ENCODE results near the gene TDRD10. TPM values are rescaled to one million over a fixed set of nuclear protein-coding genes. Genes with fewer than 3 reads are reported as not detected.
"Not testable (repeated sequence)": the region's sequence is repeated elsewhere in the genome, so short reads cannot be mapped to it uniquely, and the experiment has no call there.

Gene TDRD10
- polyA plus RNA-seq, 1 donor, result 1.8 TPM

DNA sequence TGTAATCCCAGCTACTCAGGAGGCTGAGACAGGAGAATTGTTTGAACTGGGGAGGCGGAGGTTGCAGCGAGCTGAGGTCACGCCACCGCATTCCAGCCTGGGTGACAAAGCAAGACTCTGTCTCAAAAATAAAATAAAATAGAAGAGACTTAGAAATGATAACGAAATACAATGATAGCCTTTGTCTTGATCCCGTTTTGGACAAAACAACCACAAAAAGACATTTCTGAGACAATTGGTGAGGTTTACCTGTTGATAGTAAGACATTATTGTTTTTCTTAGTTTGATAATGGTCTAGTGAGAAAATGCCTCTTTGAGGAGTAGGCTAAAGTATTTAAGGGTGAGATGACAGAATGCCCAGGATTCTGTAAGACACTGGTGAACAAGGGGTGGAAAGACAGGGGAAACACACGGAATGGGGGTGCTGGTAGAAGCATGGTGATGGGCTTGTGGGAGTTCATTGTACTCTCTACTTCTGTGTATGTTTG lies 12.1 kb downstream of the TDRD10 start:
- Histone ChIP-seq H3K27ac (ENCODE audit: low read length) (no peak overlapping the region), H3K9me3 (ENCODE audit: control insufficient read depth, low read depth, low read length) (no peaks in the 10 kb centered on the region), H3K27me3 (ENCODE audit: control insufficient read depth, insufficient read depth, low read length) (peaks cover 24% of the 10 kb centered on the region), H3K36me3 (ENCODE audit: control insufficient read depth, insufficient read depth, low read length) (no peaks in the 10 kb centered on the region), H3K4me3 (ENCODE audit: low read length) (no peak overlapping the region), H3K4me1 (ENCODE audit: control insufficient read depth, insufficient read depth, low read length) (no peaks in the 10 kb centered on the region)
- 97% methylated on average over 5 of the region's 7 CpGs for WGBS (ENCODE audit: insufficient coverage, low lambda C conversion rate)
- no peak for DNase-seq

DNA sequence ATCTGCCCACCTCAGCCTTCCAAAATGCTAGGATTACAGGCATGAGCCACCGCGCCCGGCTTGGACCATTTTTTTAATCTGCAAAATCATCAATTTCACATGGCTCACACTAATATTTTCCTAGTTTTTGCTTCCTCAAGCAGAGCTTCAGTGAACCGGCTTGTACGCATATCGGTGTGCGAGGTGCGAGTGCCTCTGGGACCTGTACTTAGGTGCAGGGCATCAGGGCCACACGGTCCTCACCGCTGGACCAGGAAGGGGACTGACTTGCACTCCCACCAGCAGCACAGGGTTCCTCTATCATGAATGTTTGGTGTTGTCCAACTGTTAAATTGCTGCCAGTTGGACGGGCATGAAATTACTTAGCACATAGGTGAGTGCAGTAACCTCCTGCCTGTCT lies 15.6 kb downstream of the TDRD10 start:
- Histone ChIP-seq H3K27ac (ENCODE audit: low read length) (no peak overlapping the region), H3K36me3 (ENCODE audit: control insufficient read depth, insufficient read depth, low read length) (no peaks in the 10 kb centered on the region), H3K4me1 (ENCODE audit: control insufficient read depth, insufficient read depth, low read length) (no peaks in the 10 kb centered on the region), H3K27me3 (ENCODE audit: control insufficient read depth, insufficient read depth, low read length) (peaks cover 28% of the 10 kb centered on the region), H3K4me3 (ENCODE audit: low read length) (no peak overlapping the region), H3K9me3 (ENCODE audit: control insufficient read depth, low read depth, low read length) (no peaks in the 10 kb centered on the region)
- no CpG with 5 or more reads among the region's 11 CpGs for WGBS (ENCODE audit: insufficient coverage, low lambda C conversion rate)
- DNase-seq, result no peak

DNA sequence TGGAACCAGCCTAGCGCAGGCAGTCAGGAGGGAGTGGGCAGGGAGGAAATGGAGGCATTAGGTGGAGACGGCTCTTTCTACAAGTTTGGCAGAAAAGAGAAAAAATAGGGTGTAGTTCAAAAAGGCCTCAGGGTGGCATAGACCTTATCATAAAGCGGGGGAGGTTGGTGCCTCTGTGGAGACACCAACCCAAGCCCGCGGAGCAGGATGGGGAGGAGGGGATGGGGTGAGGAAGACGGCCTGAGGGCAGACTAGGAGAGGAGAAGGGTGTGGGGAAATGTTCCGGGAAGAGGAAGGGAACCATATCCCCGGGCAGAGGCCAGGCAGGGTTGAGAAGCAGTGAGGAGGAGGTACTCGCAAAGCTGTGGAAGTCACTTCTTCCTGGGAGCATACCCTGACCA lies 17.6 kb downstream of the TDRD10 start:
- WGBS (ENCODE audit: insufficient coverage, low lambda C conversion rate), result 49% methylated on average over 4 of the region's 9 CpGs
- H3K27ac ChIP-seq (ENCODE audit: low read length), result no peak overlapping the region
- DNase-seq, result no peak
- peaks cover 28% of the 10 kb centered on the region for H3K27me3 ChIP-seq (ENCODE audit: control insufficient read depth, insufficient read depth, low read length)
- no peaks in the 10 kb centered on the region for H3K4me1 ChIP-seq (ENCODE audit: control insufficient read depth, insufficient read depth, low read length)
- no peaks in the 10 kb centered on the region for H3K36me3 ChIP-seq (ENCODE audit: control insufficient read depth, insufficient read depth, low read length)
- H3K4me3 ChIP-seq (ENCODE audit: low read length), result no peak overlapping the region
- H3K9me3 ChIP-seq (ENCODE audit: control insufficient read depth, low read depth, low read length), result no peaks in the 10 kb centered on the region

DNA sequence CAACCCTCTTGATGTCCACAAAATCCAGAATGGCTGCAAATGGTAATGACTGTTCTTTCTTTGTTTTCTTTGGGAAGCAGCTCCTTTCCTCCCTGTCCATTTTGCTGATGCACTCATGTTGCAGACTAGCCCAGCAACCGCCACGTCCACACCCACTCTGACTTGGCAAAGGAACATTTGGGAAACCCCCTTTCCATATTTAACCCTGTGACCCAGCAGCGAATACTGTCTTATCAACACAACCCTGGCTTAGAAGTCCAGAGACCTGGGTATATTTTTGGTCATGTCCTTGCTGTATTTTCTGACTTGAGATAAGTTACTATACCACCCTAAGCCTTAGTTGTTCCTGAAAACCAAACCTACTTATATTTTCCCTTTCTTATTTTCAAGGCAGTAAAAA lies 18.3 kb downstream of the TDRD10 start:
- no CpG with 5 or more reads among the region's 3 CpGs for WGBS (ENCODE audit: insufficient coverage, low lambda C conversion rate)
- Histone ChIP-seq H3K9me3 (ENCODE audit: control insufficient read depth, low read depth, low read length) (no peaks in the 10 kb centered on the region), H3K27ac (ENCODE audit: low read length) (no peak overlapping the region), H3K27me3 (ENCODE audit: control insufficient read depth, insufficient read depth, low read length) (peaks cover 26% of the 10 kb centered on the region), H3K36me3 (ENCODE audit: control insufficient read depth, insufficient read depth, low read length) (no peaks in the 10 kb centered on the region), H3K4me3 (ENCODE audit: low read length) (no peak overlapping the region), H3K4me1 (ENCODE audit: control insufficient read depth, insufficient read depth, low read length) (no peaks in the 10 kb centered on the region)
- no peak for DNase-seq

DNA sequence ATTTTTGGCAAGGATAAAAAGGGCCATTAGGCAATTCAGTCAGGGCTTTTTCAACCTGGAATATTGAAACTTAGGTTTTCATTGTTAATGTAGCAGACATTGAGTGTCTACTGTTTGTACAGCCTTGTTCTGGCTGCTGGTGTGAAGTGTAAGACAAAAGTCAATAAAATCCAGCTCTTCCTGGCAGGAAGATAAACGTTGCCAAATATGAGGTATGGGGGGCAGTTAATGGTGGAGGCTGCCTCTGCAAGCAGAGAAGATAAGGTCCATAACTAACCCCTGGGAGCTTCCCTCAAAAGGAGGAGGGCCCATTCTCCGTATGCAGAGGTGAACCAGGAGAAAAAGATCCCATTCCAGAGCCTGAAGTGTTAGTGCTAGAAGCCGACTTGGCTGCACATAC lies 19.7 kb downstream of the TDRD10 start:
- Histone ChIP-seq H3K27ac (ENCODE audit: low read length) (no peak overlapping the region), H3K4me3 (ENCODE audit: low read length) (no peak overlapping the region)

DNA sequence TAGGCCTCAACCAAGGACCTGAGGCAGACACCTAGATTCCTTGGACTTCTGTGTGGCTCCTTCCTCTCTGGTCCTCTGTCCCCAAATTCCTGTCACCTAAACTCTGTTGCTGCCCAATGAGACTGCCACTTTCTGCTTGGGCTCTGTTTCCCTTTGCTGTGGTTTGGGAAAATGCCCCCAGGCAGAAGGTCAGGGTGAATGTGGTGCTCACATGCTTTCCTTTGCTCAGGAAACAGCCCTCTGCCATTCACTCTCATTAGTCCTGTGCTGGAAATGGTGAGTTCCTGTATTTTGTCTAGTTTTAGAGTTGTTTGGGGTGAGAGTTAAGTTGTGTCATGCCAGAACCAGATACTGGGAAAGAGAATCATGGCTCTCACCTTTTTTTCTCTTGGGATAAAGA lies 22.9 kb downstream of the TDRD10 start:
- Histone ChIP-seq H3K27me3 (ENCODE audit: control insufficient read depth, insufficient read depth, low read length) (peaks cover 20% of the 10 kb centered on the region), H3K4me1 (ENCODE audit: control insufficient read depth, insufficient read depth, low read length) (no peaks in the 10 kb centered on the region), H3K4me3 (ENCODE audit: low read length) (no peak overlapping the region), H3K36me3 (ENCODE audit: control insufficient read depth, insufficient read depth, low read length) (no peaks in the 10 kb centered on the region), H3K27ac (ENCODE audit: low read length) (no peak overlapping the region), H3K9me3 (ENCODE audit: control insufficient read depth, low read depth, low read length) (no peaks in the 10 kb centered on the region)
- no peak for DNase-seq

More for the DNA sequence above, 19.7 kb downstream of the TDRD10 start:
- no CpG with 5 or more reads among the region's 3 CpGs for WGBS (ENCODE audit: insufficient coverage, low lambda C conversion rate)
- H3K9me3 ChIP-seq (ENCODE audit: control insufficient read depth, low read depth, low read length), result no peaks in the 10 kb centered on the region
- no peaks in the 10 kb centered on the region for H3K4me1 ChIP-seq (ENCODE audit: control insufficient read depth, insufficient read depth, low read length)
- DNase-seq, result no peak
- H3K27me3 ChIP-seq (ENCODE audit: control insufficient read depth, insufficient read depth, low read length), result peaks cover 24% of the 10 kb centered on the region
- no peaks in the 10 kb centered on the region for H3K36me3 ChIP-seq (ENCODE audit: control insufficient read depth, insufficient read depth, low read length)

DNA sequence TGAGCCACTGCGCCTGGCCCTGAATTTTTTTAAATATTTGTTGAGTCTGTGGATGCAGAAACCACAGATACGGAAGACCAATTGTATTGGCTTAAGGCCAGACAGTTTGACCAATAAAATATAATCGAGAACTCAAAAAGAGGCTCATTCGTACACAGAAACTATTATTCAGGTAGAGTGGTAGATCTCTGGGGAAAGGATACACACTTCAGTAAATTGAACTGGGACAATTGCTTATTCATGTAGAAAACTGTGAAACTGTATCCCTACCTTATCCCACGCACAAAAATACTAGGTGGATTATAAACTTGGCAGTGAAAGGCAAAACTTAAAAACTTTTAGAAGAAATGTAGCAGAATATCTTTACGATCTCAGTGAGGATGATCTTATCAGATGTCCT lies 25.2 kb downstream of the TDRD10 start:
- Histone ChIP-seq H3K4me1 (ENCODE audit: control insufficient read depth, insufficient read depth, low read length) (no peaks in the 10 kb centered on the region), H3K27me3 (ENCODE audit: control insufficient read depth, insufficient read depth, low read length) (peaks cover 9% of the 10 kb centered on the region), H3K9me3 (ENCODE audit: control insufficient read depth, low read depth, low read length) (no peaks in the 10 kb centered on the region), H3K27ac (ENCODE audit: low read length) (no peak overlapping the region), H3K36me3 (ENCODE audit: control insufficient read depth, insufficient read depth, low read length) (no peaks in the 10 kb centered on the region), H3K4me3 (ENCODE audit: low read length) (no peak overlapping the region)
- DNase-seq, result no peak
- WGBS (ENCODE audit: insufficient coverage, low lambda C conversion rate), result 92% methylated on average over 3 of the region's 6 CpGs

DNA sequence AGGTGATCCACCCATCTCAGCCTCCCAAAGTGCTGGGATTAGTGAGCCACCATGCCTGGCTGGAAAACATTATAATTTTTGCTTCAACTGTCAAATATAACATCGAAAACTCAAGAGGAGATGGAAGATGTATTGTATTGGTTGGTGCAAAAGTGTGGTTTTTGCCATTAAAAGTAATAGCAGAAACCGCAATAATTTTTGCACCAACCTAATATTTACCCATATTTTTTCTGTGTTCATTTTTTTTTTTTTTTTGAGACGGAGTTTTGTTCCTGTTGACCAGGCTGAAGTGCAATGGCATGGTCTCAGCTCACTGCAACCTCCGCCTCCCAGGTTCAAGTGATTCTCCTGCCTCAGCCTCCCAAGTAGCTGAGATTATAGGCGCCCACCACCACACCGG lies 27.3 kb downstream of the TDRD10 start:
- H3K27me3 ChIP-seq (ENCODE audit: control insufficient read depth, insufficient read depth, low read length), result no peaks in the 10 kb centered on the region
- no peak overlapping the region for H3K27ac ChIP-seq (ENCODE audit: low read length)
- no peak overlapping the region for H3K4me3 ChIP-seq (ENCODE audit: low read length)
- H3K4me1 ChIP-seq (ENCODE audit: control insufficient read depth, insufficient read depth, low read length), result no peaks in the 10 kb centered on the region
- no peak for DNase-seq
- no peaks in the 10 kb centered on the region for H3K9me3 ChIP-seq (ENCODE audit: control insufficient read depth, low read depth, low read length)
- 100% methylated on average over 2 of the region's 6 CpGs for WGBS (ENCODE audit: insufficient coverage, low lambda C conversion rate)
- no peaks in the 10 kb centered on the region for H3K36me3 ChIP-seq (ENCODE audit: control insufficient read depth, insufficient read depth, low read length)

DNA sequence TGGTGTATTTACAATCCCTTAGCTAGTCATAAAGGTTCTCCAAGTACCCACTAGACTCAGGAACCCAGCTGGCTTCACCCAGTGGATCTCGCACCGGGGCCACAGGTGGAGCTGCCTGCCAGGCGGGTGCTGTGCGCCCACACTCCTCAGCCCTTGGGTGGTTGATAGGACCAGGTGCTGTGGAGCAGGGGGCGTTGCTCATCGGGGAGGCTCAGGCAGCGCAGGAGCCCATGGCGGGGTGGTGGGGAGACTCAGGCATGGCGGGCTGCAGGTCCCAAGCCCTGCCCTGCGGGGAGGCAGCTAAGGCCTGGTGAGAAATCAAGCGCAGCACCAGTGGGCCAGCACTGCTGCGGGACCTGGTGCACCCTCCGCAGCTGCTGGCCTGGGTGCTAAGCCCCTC lies 29.9 kb downstream of the TDRD10 start:
- H3K4me3 ChIP-seq (ENCODE audit: low read length); DNase-seq; H3K4me1 ChIP-seq (ENCODE audit: control insufficient read depth, insufficient read depth, low read length); H3K9me3 ChIP-seq (ENCODE audit: control insufficient read depth, low read depth, low read length); H3K36me3 ChIP-seq (ENCODE audit: control insufficient read depth, insufficient read depth, low read length); H3K27me3 ChIP-seq (ENCODE audit: control insufficient read depth, insufficient read depth, low read length); H3K27ac ChIP-seq (ENCODE audit: low read length): not testable (repeated sequence)
- WGBS (ENCODE audit: insufficient coverage, low lambda C conversion rate), result no CpG with 5 or more reads among the region's 13 CpGs

DNA sequence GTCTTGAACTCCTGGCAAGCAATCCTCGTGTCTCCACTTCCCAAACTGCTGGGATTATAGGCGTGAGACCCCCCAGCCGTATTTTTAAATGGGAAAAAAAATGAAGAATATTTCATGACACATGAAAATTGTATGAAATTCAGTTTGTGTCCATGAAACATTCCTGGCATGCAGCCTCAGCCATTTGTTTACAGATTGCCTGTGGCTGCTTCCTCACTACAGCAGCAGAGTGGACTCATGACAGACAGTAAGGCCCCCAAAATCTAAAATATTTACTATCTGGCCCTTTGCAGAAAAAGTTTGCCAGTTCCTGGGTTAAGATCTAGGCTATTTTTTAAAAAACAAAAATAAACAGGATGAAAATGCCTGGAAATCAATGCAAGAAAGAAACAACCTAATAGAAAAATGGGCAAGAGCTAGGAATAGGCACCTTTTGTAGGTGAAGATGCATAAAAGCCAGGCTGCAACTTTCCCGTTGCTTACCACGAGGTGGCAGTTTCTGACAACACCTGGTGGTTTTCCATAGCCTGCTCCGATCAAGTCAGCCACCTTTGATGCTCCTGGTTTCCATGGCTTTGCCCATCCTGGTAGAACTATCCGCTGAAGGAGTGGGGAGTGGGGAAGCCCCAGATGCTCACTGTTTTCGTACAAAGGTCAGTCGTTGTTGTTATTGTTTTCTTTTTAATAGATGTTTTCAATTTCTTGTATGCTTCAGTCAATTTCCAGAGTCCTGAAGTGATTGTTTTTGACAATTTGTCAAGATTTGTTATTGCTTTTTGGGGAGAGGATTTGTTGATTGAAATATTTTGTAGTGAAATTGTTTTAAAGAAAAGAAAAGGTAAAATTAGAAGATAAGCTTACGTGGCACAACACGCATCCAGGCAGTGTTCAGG lies 32.2 kb downstream of the TDRD10 start:
- no peak overlapping the region for H3K27ac ChIP-seq (ENCODE audit: low read length)
- H3K4me3 ChIP-seq (ENCODE audit: low read length), result no peak overlapping the region
- H3K4me1 ChIP-seq (ENCODE audit: control insufficient read depth, insufficient read depth, low read length), result no peaks in the 10 kb centered on the region
- peak; percentile 30 to 33 for DNase-seq
- peaks cover 3% of the 10 kb centered on the region for H3K27me3 ChIP-seq (ENCODE audit: control insufficient read depth, insufficient read depth, low read length)
- H3K36me3 ChIP-seq (ENCODE audit: control insufficient read depth, insufficient read depth, low read length), result no peaks in the 10 kb centered on the region
- WGBS (ENCODE audit: insufficient coverage, low lambda C conversion rate), result 65% methylated on average over 4 of the region's 11 CpGs
- H3K9me3 ChIP-seq (ENCODE audit: control insufficient read depth, low read depth, low read length), result no peaks in the 10 kb centered on the region

DNA sequence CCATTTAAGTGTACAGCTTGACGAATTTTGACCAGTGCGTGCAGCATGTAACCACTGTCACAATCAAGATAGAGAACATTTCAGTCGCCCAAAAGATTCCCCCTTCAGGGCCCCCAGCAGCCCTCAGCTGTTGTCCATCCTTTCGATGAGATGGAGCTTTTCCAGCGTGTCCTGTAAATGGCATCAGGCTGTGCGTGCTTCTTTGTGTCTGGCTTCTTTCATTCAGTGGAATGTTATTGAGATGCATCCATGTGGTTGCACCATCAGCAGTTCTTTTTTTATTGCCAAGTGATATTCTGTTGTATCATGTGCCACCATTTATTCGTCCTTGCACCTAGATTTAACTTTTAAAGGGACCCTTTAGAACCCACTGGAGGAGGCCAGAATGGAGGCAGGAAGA lies 34.6 kb downstream of the TDRD10 start:
- H3K27me3 ChIP-seq (ENCODE audit: control insufficient read depth, insufficient read depth, low read length), result peaks cover 11% of the 10 kb centered on the region
- DNase-seq, result no peak
- no peaks in the 10 kb centered on the region for H3K9me3 ChIP-seq (ENCODE audit: control insufficient read depth, low read depth, low read length)
- no peaks in the 10 kb centered on the region for H3K36me3 ChIP-seq (ENCODE audit: control insufficient read depth, insufficient read depth, low read length)
- no peak overlapping the region for H3K4me3 ChIP-seq (ENCODE audit: low read length)
- WGBS (ENCODE audit: insufficient coverage, low lambda C conversion rate), result 100% methylated on average over 2 of the region's 7 CpGs
- H3K4me1 ChIP-seq (ENCODE audit: control insufficient read depth, insufficient read depth, low read length), result no peaks in the 10 kb centered on the region
- H3K27ac ChIP-seq (ENCODE audit: low read length), result no peak overlapping the region
